H1 (cell line): ENCODE results near the gene MMP24OS. TPM values are rescaled to one million over a fixed set of nuclear protein-coding genes. Genes with fewer than 3 reads are reported as not detected.

Experiments
- CTCF ChIA-PET: fragments of 300-600 bp; sonication (Branson Sonifier 250); formaldehyde crosslinking; loops from one replicate; lab custom pipeline; 2021; ENCODE audit not compliant: partially characterized antibody; lab: Charles Lee
- POLR2A ChIA-PET: fragments of 300-600 bp; sonication (Branson Sonifier 250); formaldehyde crosslinking; loops from one replicate; lab custom pipeline; 2021; ENCODE audit warnings: inconsistent platforms; ENCODE audit not compliant: partially characterized antibody; lab: Charles Lee
- DNase-seq, 2 experiments: peaks; one replicate each; pipeline versions ENCODE4 v3.0.0 to v3.0.0-alpha.2; 2010 to 2022; ENCODE audit warnings: low spot score in 2 of 2, low read depth in 1 of 2, mixed read lengths in 1 of 2
- FAIRE-seq: peaks from 2 replicates; lab custom pipeline; 2011; peaks lifted over from hg19 to GRCh38; lab: Jason Lieb, UNC
- H2AFZ ChIP-seq: 2 replicates; pipeline ENCODE4 v1.8.1; 2012; ENCODE audit warnings: low read length, inconsistent platforms
- H2AK5ac ChIP-seq: 2 replicates; pipeline ENCODE4 v1.6.1; 2013; ENCODE audit warnings: low read depth, low read length
- H2BK120ac ChIP-seq: replicated peaks from 2 replicates; pipeline ENCODE3; 2013; ENCODE audit warnings: low read depth, low read length, inconsistent platforms
- H2BK12ac ChIP-seq: 2 replicates; pipeline ENCODE4 v1.6.1; 2013; ENCODE audit warnings: low read depth, low read length
- H2BK15ac ChIP-seq: 2 replicates; pipeline ENCODE4 v1.6.1; 2013; ENCODE audit warnings: low read length
- H2BK20ac ChIP-seq: 2 replicates; pipeline ENCODE4 v1.6.1; 2013; ENCODE audit warnings: low read length
- H2BK5ac ChIP-seq: 2 replicates; pipeline ENCODE4 v1.6.1; 2013; ENCODE audit warnings: low read depth, low read length
- H3K14ac ChIP-seq: 2 replicates; pipeline ENCODE4 v1.6.1; 2013; ENCODE audit warnings: inconsistent platforms; ENCODE audit not compliant: insufficient read length
- H3K18ac ChIP-seq: 2 replicates; pipeline ENCODE4 v1.6.1; 2013; ENCODE audit warnings: low read length; ENCODE audit errors: extremely low read depth
- H3K23ac ChIP-seq: 2 replicates; pipeline ENCODE4 v1.6.1; 2013; ENCODE audit warnings: inconsistent platforms; ENCODE audit not compliant: insufficient read length
- H3K23me2 ChIP-seq: 2 replicates; pipeline ENCODE4 v1.6.1; 2013; ENCODE audit warnings: low read depth, low read length
- H3K27ac ChIP-seq: 2 replicates; pipeline ENCODE4 v1.6.1; 2011; ENCODE audit warnings: low read depth, low read length, inconsistent platforms
- H3K27me3 ChIP-seq, 4 experiments: replicated peaks in 1 of 4; 1 replicate in 1 of 4; 2 replicates in 3 of 4; pipeline versions ENCODE4 v1.6.1 to v1.8.1; 2011 to 2013; ENCODE audit warnings: low read length in 3 of 4, mild to moderate bottlenecking in 3 of 4, inconsistent platforms in 2 of 4, mixed read lengths in 2 of 4, moderate library complexity in 1 of 4; ENCODE audit not compliant: control insufficient read depth in 3 of 4, insufficient read depth in 3 of 4; ENCODE audit errors: extremely low read depth in 1 of 4
- H3K36me3 ChIP-seq, 4 experiments: 2 replicates each; pipeline versions ENCODE4 v1.6.1 to v1.8.1; 2011 to 2013; ENCODE audit warnings: mild to moderate bottlenecking in 4 of 4, low read length in 3 of 4, moderate library complexity in 2 of 4, control low read depth in 1 of 4, inconsistent platforms in 1 of 4; ENCODE audit not compliant: insufficient read depth in 4 of 4, control insufficient read depth in 2 of 4
- H3K4ac ChIP-seq: replicated peaks from 2 replicates; pipeline ENCODE3; 2013; ENCODE audit warnings: low read length, low read depth, mixed read lengths, inconsistent platforms; ENCODE audit not compliant: insufficient read length
- H3K4me1 ChIP-seq, 4 experiments: replicated peaks in 1 of 4; 1 replicate in 1 of 4; 2 replicates in 3 of 4; pipeline versions ENCODE4 v1.6.1 to v1.8.1; 2011 to 2013; ENCODE audit warnings: low read length in 3 of 4, inconsistent platforms in 2 of 4, mixed read lengths in 1 of 4; ENCODE audit not compliant: insufficient read depth in 4 of 4, control insufficient read depth in 3 of 4
- H3K4me2 ChIP-seq, 2 experiments: 2 replicates each; pipeline versions ENCODE4 v1.6.1 to v1.8.1; 2011 to 2013; ENCODE audit warnings: low read depth in 2 of 2, low read length in 2 of 2, control low read depth in 1 of 2, inconsistent platforms in 1 of 2, mild to moderate bottlenecking in 1 of 2; ENCODE audit not compliant: insufficient read depth in 1 of 2
- H3K4me3 ChIP-seq, 4 experiments: fragments of 200-600, 300-600 bp in 1 of 4; sonication (generic), shearing (Covaris generic), sonication (Bioruptor Twin) in 1 of 4; 2 replicates each; pipeline versions ENCODE4 v1.5.1 to v1.8.1; 2011 to 2016; ENCODE audit warnings: low read length in 4 of 4, low read depth in 3 of 4, control low read depth in 2 of 4, inconsistent platforms in 2 of 4, mild to moderate bottlenecking in 2 of 4, mixed read lengths in 1 of 4, moderate library complexity in 1 of 4; ENCODE audit not compliant: insufficient read depth in 2 of 4; ENCODE audit errors: extremely low read depth in 1 of 4
- H3K56ac ChIP-seq: replicated peaks from 2 replicates; pipeline ENCODE3; 2013; ENCODE audit warnings: low read depth, mild to moderate bottlenecking, mixed read lengths, low read length, inconsistent platforms; ENCODE audit not compliant: insufficient read length
- H3K79me1 ChIP-seq: 2 replicates; pipeline ENCODE4 v1.6.1; 2013; ENCODE audit warnings: low read depth, low read length, control low read depth
- H3K79me2 ChIP-seq, 2 experiments: 2 replicates each; pipeline versions ENCODE4 v1.6.1 to v1.8.1; 2012 to 2013; ENCODE audit warnings: low read length in 2 of 2, mild to moderate bottlenecking in 2 of 2, inconsistent platforms in 1 of 2; ENCODE audit not compliant: insufficient read depth in 2 of 2, control insufficient read depth in 1 of 2
- H3K9ac ChIP-seq, 4 experiments: replicated peaks in 1 of 4; 1 replicate in 1 of 4; 2 replicates in 3 of 4; pipeline versions ENCODE4 v1.6.1 to v1.8.1; 2011 to 2013; ENCODE audit warnings: low read depth in 3 of 4, low read length in 3 of 4, control low read depth in 2 of 4, mild to moderate bottlenecking in 2 of 4, moderate library complexity in 2 of 4, inconsistent platforms in 1 of 4; ENCODE audit errors: extremely low read depth in 1 of 4
- H3K9me3 ChIP-seq, 2 experiments: 2 replicates each; pipeline versions ENCODE4 v1.6.1 to v1.8.1; 2012 to 2013; ENCODE audit warnings: mild to moderate bottlenecking in 2 of 2, moderate library complexity in 2 of 2, control low read depth in 1 of 2, inconsistent platforms in 1 of 2, low read depth in 1 of 2, low read length in 1 of 2, mixed read lengths in 1 of 2; ENCODE audit not compliant: insufficient read depth in 2 of 2
- H4K20me1 ChIP-seq, 2 experiments: replicated peaks in 1 of 2; 2 replicates each; pipeline versions ENCODE3 to v1.8.1; 2011 to 2013; ENCODE audit warnings: inconsistent platforms in 2 of 2, low read length in 2 of 2, mild to moderate bottlenecking in 1 of 2; ENCODE audit not compliant: insufficient read depth in 2 of 2, control insufficient read depth in 1 of 2
- H4K5ac ChIP-seq: 2 replicates; pipeline ENCODE4 v1.6.1; 2013; ENCODE audit warnings: low read length, low read depth, mixed read lengths, inconsistent platforms; ENCODE audit not compliant: insufficient read length
- H4K8ac ChIP-seq: 2 replicates; pipeline ENCODE4 v1.8.0; 2013; ENCODE audit warnings: mild to moderate bottlenecking, moderate library complexity, low read length, inconsistent platforms; ENCODE audit not compliant: insufficient read depth; ENCODE audit errors: extremely low read depth
- H4K91ac ChIP-seq: replicated peaks from 2 replicates; pipeline ENCODE3; 2013; ENCODE audit warnings: low read length, mixed read lengths, inconsistent platforms; ENCODE audit not compliant: insufficient read length
- BACH1 ChIP-seq: IDR thresholded peaks from 2 replicates; pipeline ENCODE4 v1.6.1; 2012; ENCODE audit warnings: low read length, improper control_type of control experiment
- BCL11A ChIP-seq, 2 experiments: IDR thresholded peaks; one replicate each; pipeline ENCODE4 v1.6.1; 2011; ENCODE audit warnings: low read depth in 2 of 2, low read length in 2 of 2, mild to moderate bottlenecking in 2 of 2
- CEBPB ChIP-seq: IDR thresholded peaks from 2 replicates; pipeline ENCODE4 v1.6.1; 2012; ENCODE audit warnings: low read depth, low read length
- E2F6 ChIP-seq: IDR thresholded peaks from 2 replicates; pipeline ENCODE4 v1.6.1; 2012; ENCODE audit warnings: inconsistent platforms
- HDAC6 ChIP-seq: IDR thresholded peaks from one replicate; pipeline ENCODE4 v1.7.1; 2012; ENCODE audit warnings: low read depth, mild to moderate bottlenecking, inconsistent platforms, low read length, moderate library complexity
- JUND ChIP-seq: IDR thresholded peaks from 2 replicates; pipeline ENCODE4 v1.6.1; 2011; ENCODE audit warnings: mild to moderate bottlenecking, improper control_type of control experiment, low read length
- POU5F1 ChIP-seq: IDR thresholded peaks from 2 replicates; pipeline ENCODE4 v1.6.1; 2011; ENCODE audit warnings: low read depth, mild to moderate bottlenecking, low read length, moderate library complexity
- RBBP5 ChIP-seq: IDR thresholded peaks from 2 replicates; pipeline ENCODE4 v1.7.1; 2012; ENCODE audit warnings: low read depth, mild to moderate bottlenecking, inconsistent platforms, low read length, moderate library complexity, borderline replicate concordance
- SAP30 ChIP-seq: fragments of 300-600 bp; sonication (generic); IDR thresholded peaks from 2 replicates; pipeline ENCODE4 v1.7.1; 2012; ENCODE audit warnings: low read length, moderate library complexity, mild to moderate bottlenecking, inconsistent platforms; ENCODE audit not compliant: insufficient read depth, insufficient replicate concordance
- SIN3A ChIP-seq, 2 experiments: IDR thresholded peaks in 1 of 2; conservative IDR thresholded peaks in 1 of 2; 2 replicates each; pipeline ENCODE4 v1.6.1; 2011 to 2012; ENCODE audit warnings: low read length in 2 of 2, improper control_type of control experiment in 1 of 2, low read depth in 1 of 2, mild to moderate bottlenecking in 1 of 2
- SIRT6 ChIP-seq: IDR thresholded peaks from one replicate; pipeline ENCODE4 v1.7.1; 2012; ENCODE audit warnings: low read length, inconsistent platforms
- WGBS, 2 experiments: shearing (Covaris generic) in 1 of 2; methylation state at CpG; one replicate each; pipeline versions ENCODE4 v1.1.6 to v1.1.7; 2013 to 2015; ENCODE audit warnings: low lambda C conversion rate in 2 of 2, mixed read lengths in 2 of 2, inconsistent platforms in 1 of 2, low coverage in 1 of 2, missing lambda C conversion rate in 1 of 2; ENCODE audit not compliant: insufficient replicate concordance in 2 of 2, insufficient coverage in 1 of 2, insufficient read length in 1 of 2; ENCODE audit errors: extremely low coverage in 1 of 2, missing lambda C conversion rate in 1 of 2; 5-methylcytosine and 5-hydroxymethylcytosine counted together
- polyA plus RNA-seq, 7 experiments: library from polyadenylated mRNA; depleted of rRNA in 3 of 7; stranded (reverse) in 5 of 7; unstranded in 2 of 7; fragments of >200 nt in 5 of 7; fragments of 200-250 nt in 2 of 7; gene quantifications; 1 replicate in 5 of 7; 2 replicates in 1 of 7; 4 replicates in 1 of 7; pipeline versions ENCODE4 v1.2.1 to v1.2.3, GENCODE V29; 2011 to 2013; ENCODE audit warnings: missing spikeins in 2 of 7, mixed read lengths in 2 of 7
- total RNA-seq: library from RNA; stranded (reverse); fragmentation: NEBNext Ultra II Directional; extraction: Animal tissue kit (Norgen Biotek cat#: 25700); gene quantifications from 2 replicates; pipeline ENCODE4 v1.2.1, GENCODE V29; 2021

Gene MMP24OS
- total and polyA plus RNA-seq, 2 of the 8 experiments (the other 6 are each of a cell fraction or from before 2014, with no cell fraction given): 19.0 to 21.3 TPM

GRCh38 chr20:35283441-35284266 is 5.7 kb upstream of the MMP24OS start:
- Histone ChIP-seq H3K14ac (no peak overlapping the region), H4K20me1 (peaks cover 7 to 14% of the 10 kb centered on the region in 2 experiments), H3K79me2 (peaks cover 9 to 29% of the 10 kb centered on the region in 2 experiments), H2AK5ac (peak overlapping the region; percentile 75; the same call in 1 of the 2 replicates), H2BK20ac (no peak overlapping the region), H3K27me3 (no peaks in the 10 kb centered on the region), H2BK120ac (no peak overlapping the region), H3K23me2 (peaks cover 8% of the 10 kb centered on the region), H2BK5ac (peak overlapping the region; percentile 68), H3K27ac (0 out of 2 replicates have a peak overlapping the region, but pooled peaks have one; percentile 13), H2AFZ (no peak overlapping the region), H3K4me2 (peak overlapping the region; percentile 92 to 94), H4K8ac (peak overlapping the region; percentile 94), H3K23ac (no peak overlapping the region), H4K91ac (no peak overlapping the region), H3K79me1 (peaks cover 12% of the 10 kb centered on the region; the same call in 1 of the 2 replicates), H3K36me3 (peaks cover 23 to 31% (median 26%) of the 10 kb centered on the region in 4 experiments), H3K18ac (peak overlapping the region; percentile 51), H3K9me3 (no peaks in the 10 kb centered on the region), H2BK12ac (no peak overlapping the region), H3K9ac (peak overlapping the region; percentile 75 to 86 (median 81)), H3K4me1 (peaks cover 3 to 8% (median 5%) of the 10 kb centered on the region in 4 experiments; a peak in 6 of 7 replicates), H2BK15ac (no peak overlapping the region), H3K56ac (peak overlapping the region; percentile 63), H3K4ac (no peak overlapping the region), H4K5ac (peak overlapping the region; percentile 22), H3K4me3 (peak overlapping the region; percentile 75 to 95 (median 92))
- TF ChIP-seq E2F6: no peak
- no peak for TF ChIP-seq POU5F1
- no peak for TF ChIP-seq CEBPB
- no peak for TF ChIP-seq BACH1
- TF ChIP-seq JUND: no peak
- TF ChIP-seq HDAC6: no peak
- no peak for TF ChIP-seq RBBP5
- TF ChIP-seq SAP30: no peak
- TF ChIP-seq SIN3A (conservative IDR thresholded peaks at IDR 0.05 in 1 of 2, IDR thresholded peaks at IDR 0.05 in 1 of 2; ENCODE audit: low read depth in 1 of 2, low read length in 2 of 2): no peak
- no peak for TF ChIP-seq SIRT6
- TF ChIP-seq BCL11A (IDR thresholded peaks at IDR 0.05; ENCODE audit: low read depth in 2 of 2, low read length in 2 of 2): no peak
- 23% methylated on average over 24 of the region's 24 CpGs; no CpG with 5 or more reads in 1 of the 2 experiments for WGBS, 2 experiments
- CTCF ChIA-PET: interaction anchor here (0.7 to 11.1 kb wide), 4 partner anchors 18 to 157 kb away, joined by 3 to 104 read pairs (median 4); no protein-coding TSS in a partner anchor
- no peak for DNase-seq
- POLR2A ChIA-PET: interaction anchor here (0.6 to 3.0 kb wide), 23 partner anchors 9 to 1171 kb away, joined by 3 to 16 read pairs (median 3); partner anchors contain the start of genes GDF5, GSS, MYH7B and TRPC4AP
- no peak for FAIRE-seq
